ENCODE measurements around the gene DUOX1.

Gene DUOX1

DNA sequence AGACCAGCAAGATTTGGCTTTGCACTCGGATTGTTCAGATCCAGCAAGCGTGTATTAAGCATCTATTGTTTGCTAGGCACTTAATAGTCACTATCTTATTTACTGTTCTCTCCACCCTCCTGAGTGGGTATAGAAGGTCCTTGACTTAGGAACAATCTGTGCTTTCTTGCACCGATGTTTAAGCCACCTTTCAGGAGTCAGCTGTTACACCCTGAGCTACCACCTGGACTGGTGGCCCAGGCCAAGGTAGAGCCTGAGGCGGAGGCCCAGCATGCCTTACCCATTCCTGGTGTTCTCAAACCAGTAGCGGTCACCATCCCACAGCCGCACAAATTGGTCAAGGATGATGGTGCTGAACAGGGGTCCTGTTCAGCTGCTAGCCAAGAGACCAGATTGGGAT, 10.0 kb downstream of the DUOX1 start:
- in situ Hi-C loops (cut with MboI; ENCODE audit: low sequenced_read_pairs) = no loop called here

DNA sequence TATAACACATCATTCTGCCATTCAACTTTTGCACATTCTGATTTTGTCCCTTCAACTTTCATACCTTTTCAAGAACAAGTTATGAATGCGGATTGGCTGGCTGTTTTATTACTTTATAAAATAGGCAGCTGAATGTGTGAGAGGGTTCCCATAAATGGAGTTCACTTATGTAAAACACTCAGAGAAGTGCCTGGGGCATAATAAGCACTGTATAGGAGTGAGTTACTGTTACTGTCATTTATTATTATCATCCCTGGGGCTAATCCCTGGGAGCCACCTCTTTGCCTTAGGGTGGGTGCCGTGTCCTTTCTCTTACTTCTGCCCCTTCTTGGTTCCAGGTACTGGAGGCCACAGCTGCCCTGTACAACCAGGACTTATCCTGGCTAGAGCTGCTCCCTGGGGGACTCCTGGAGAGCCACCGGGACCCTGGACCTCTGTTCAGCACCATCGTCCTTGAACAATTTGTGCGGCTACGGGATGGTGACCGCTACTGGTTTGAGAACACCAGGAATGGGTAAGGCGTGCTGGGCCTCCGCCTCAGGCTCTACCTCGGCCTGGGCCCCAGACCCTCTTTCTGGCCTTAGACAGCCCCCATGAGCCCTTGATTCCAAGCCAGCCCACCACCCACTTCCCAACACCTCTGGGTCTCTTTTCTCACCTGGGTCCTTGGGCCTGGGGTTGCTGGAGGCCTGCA, 10.9 kb downstream of the DUOX1 start:
- in situ Hi-C loops (cut with MboI; ENCODE audit: low sequenced_read_pairs) = no loop called here

DNA sequence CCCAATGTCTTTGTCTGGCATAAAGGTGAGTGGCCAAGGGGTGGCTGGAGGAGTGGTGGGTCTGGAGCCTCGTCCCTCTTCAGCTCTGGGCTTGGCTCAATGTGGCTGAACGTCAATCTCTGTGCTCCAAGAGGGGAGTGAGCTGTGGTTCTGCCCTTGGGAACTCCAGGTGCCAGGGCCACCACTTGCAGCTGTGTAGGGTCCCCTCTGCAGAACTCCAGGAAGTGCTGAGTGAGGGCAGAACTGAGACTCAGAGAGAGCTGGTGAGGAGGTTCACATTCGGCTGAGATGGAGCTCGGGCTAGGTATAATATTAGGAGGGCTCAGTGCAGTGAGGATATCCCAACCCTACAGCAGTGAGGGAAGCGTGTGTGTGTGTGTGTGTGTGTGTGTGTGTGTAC, 11.6 kb downstream of the DUOX1 start:
- in situ Hi-C loops (cut with MboI; ENCODE audit: low sequenced_read_pairs) = no loop called here

DNA sequence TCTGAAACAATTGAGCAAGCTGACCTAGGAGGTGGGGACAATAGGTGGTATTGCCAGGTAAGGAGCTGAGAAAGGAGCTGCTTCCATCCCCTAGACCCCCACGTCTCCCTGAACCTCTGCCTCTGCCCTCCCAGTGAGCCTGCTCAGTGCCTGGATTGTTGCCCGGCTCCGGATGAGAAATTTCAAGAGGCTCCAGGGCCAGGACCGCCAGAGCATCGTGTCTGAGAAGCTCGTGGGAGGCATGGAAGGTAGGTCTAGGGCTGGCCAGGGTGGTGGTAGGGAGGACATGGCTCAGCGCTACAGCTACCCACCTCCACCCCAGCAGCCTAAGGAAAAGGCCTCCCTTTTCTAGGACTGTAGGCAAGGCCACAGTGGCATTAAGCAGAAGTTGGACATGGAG, 13.3 kb downstream of the DUOX1 start:
- in situ Hi-C loops (cut with MboI; ENCODE audit: low sequenced_read_pairs) = no loop called here

- in situ Hi-C loops (cut with MboI; ENCODE audit: low sequenced_read_pairs) = no loop called here
Measured at GRCh38 chr15:45143946-45144345, 14.2 kb downstream of the DUOX1 start.

GRCh38 chr15:45144775-45145174, 15.0 kb downstream of the DUOX1 start:
- in situ Hi-C loops (cut with MboI; ENCODE audit: low sequenced_read_pairs) = no loop called here

GRCh38 chr15:45146405-45146804, 16.6 kb downstream of the DUOX1 start:
- in situ Hi-C loops (cut with MboI; ENCODE audit: low sequenced_read_pairs) = no loop called here

- in situ Hi-C loops (cut with MboI; ENCODE audit: low sequenced_read_pairs) = no loop called here
Measured at GRCh38 chr15:45147606-45148005, 17.8 kb downstream of the DUOX1 start.

- in situ Hi-C loops (cut with MboI; ENCODE audit: low sequenced_read_pairs) = no loop called here
Measured at GRCh38 chr15:45148076-45149059, 18.6 kb downstream of the DUOX1 start.

DNA sequence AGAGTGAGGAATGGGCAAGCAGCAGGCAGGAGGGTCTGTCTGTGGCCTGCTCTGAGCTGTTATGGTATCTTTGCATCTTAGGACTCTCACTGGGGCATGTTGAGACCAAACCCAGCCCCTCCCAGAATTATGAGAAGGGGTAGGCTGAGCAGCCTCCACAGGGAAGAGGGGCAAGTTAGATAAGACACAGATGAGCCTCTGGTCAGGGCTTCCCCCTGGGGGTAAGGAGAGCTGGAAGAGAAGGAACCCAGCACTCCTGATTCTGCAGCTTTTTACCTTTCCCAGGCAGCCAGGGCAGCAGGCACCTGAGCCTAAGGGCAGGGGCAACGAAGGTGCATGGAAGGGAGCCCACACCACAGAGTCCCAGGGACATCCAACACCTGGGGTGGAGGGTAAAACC, 19.3 kb downstream of the DUOX1 start:
- in situ Hi-C loops (cut with MboI; ENCODE audit: low sequenced_read_pairs) = no loop called here

- in situ Hi-C loops (cut with MboI; ENCODE audit: low sequenced_read_pairs) = loop anchor here (25.0 kb wide), 1 partner anchor 262 kb away; a partner anchor contains a TSS
Measured at GRCh38 chr15:45150481-45150880, 20.7 kb downstream of the DUOX1 start.

GRCh38 chr15:45150997-45151396, 21.2 kb downstream of the DUOX1 start:
- in situ Hi-C loops (cut with MboI; ENCODE audit: low sequenced_read_pairs) = loop anchor here (25.0 kb wide), 1 partner anchor 261 kb away; a partner anchor contains a TSS

- in situ Hi-C loops (cut with MboI; ENCODE audit: low sequenced_read_pairs) = loop anchor here (25.0 kb wide), 1 partner anchor 260 kb away; a partner anchor contains a TSS
Measured at GRCh38 chr15:45151998-45152828, 22.4 kb downstream of the DUOX1 start.

GRCh38 chr15:45155739-45156138, 25.9 kb downstream of the DUOX1 start:
- in situ Hi-C loops (cut with MboI; ENCODE audit: low sequenced_read_pairs) = loop anchor here (25.0 kb wide), 1 partner anchor 257 kb away; a partner anchor contains a TSS

- in situ Hi-C loops (cut with MboI; ENCODE audit: low sequenced_read_pairs) = loop anchor here (25.0 kb wide), 1 partner anchor 255 kb away; a partner anchor contains a TSS
Measured at GRCh38 chr15:45156744-45157455, 27.1 kb downstream of the DUOX1 start.

DNA sequence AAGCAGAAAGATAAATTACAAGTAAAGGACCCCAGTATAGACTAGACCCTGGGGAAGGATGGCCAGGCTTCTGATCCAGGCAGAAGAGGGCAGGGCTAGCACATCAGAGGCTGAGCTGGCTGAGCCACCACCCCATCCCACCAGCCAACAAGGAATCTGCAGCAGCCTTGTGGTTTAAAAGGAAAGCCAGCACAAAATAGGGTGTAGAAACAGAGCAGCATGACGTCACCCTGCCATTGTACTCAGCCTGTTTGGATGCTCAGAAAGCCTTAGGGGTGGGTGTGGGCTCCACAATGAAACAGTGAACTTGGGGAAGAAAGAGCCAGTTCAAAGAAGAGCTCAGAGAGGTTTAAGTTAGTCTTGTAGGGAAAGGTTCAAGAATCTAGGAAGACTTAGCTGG, 28.2 kb downstream of the DUOX1 start:
- in situ Hi-C loops (cut with MboI; ENCODE audit: low sequenced_read_pairs) = loop anchor here (25.0 kb wide), 1 partner anchor 254 kb away; a partner anchor contains a TSS

GRCh38 chr15:45161666-45162065, 31.9 kb downstream of the DUOX1 start:
- in situ Hi-C loops (cut with MboI; ENCODE audit: low sequenced_read_pairs) = loop anchor here (25.0 kb wide), 1 partner anchor 251 kb away; a partner anchor contains a TSS

DNA sequence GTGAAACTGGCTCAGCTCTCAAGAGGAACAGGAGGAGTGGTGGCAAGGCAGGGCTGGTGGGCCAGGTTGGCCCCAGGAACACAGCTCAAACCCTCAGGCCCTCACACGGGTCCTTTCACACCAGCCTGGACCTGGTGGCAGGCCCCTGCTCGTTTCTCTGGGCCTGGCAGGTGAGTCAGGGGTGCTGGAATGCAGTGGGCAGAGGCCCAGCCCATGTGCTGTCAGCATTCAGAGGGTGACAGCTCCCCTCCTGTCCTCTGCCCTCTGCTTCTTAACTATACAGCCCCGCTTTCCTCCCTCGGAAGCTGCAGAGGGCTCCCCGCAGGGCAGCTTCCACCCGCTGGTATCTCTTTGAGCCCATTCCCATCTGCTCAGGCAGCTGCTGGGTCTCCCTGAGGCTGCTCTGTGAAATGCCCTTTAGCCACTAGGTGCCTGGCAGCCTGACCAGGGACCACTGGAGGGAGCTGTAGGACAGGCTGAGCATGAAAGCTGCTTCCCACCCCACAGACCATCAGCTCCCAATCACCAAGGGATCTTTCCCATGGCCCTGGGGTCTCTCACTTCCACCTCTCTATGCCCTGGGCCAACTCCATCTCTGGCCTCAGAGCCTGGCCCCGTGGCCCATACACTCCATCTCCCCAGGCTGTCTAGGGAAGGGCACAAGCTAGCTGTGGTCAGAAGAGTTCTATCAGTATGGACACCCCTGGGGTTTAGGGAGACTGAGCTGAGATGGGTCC, 33.1 kb downstream of the DUOX1 start:
- in situ Hi-C loops (cut with MboI; ENCODE audit: low sequenced_read_pairs) = loop anchor here (25.0 kb wide), 1 partner anchor 249 kb away; a partner anchor contains a TSS

GRCh38 chr15:45163508-45163856, 33.7 kb downstream of the DUOX1 start:
- in situ Hi-C loops (cut with MboI; ENCODE audit: low sequenced_read_pairs) = loop anchor here (25.0 kb wide), 1 partner anchor 249 kb away; a partner anchor contains a TSS

All from HL-60/S4 treated with phorbol 12-myristate 13-acetate at 8.2 ng/mL for 4 days and 3 days (cell line).